Stromal cell of bone marrow (primary cell): ENCODE results near the gene NCDN.
"Not testable (repeated sequence)": the region's sequence is repeated elsewhere in the genome, so short reads cannot be mapped to it uniquely, and the experiment has no call there.

Experiments
- DNase-seq: peaks from one replicate; pipeline ENCODE4 v3.0.0-alpha.2; 2012; ENCODE audit warnings: low read depth

Gene NCDN

DNA sequence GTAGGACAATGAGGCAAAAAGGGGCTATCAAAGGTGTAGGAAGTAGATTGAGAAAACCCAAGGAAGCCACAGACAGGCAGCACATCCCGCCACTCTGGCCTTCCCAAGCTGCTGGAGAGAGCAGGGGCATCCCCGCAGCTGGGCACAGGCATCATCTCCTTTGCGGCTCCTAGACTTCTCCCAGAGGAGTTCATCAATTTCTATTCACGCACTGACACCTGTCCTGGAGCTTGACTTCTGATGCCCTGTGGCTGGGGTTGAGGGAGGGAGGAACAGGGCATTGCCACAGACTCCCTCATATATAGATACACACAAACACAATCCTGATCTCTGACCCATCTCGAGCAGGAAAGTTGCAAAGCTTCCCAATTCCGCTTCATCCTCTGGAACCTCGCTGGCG, 13.7 kb downstream of the NCDN start:
- DNase-seq: no peak

DNA sequence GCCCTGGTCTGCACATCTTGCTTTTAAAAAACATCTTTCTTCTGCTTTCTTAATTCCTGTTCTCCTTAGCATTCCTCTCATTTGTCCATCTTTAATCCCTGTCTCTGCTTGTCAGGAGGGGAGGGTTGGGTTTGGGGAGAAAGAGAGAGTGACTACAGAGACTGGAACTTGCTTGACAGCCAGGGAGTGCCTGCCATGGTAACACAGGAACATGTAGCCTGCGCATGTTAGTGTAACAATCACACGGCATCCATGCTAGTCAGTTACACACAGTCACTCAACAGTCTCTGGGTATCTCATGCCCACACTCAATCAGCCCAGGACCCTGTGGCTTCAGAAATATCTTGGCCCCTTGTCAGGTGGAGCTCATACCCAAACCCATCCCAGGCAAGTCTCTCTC, 14.7 kb downstream of the NCDN start:
- no peak for DNase-seq

DNA sequence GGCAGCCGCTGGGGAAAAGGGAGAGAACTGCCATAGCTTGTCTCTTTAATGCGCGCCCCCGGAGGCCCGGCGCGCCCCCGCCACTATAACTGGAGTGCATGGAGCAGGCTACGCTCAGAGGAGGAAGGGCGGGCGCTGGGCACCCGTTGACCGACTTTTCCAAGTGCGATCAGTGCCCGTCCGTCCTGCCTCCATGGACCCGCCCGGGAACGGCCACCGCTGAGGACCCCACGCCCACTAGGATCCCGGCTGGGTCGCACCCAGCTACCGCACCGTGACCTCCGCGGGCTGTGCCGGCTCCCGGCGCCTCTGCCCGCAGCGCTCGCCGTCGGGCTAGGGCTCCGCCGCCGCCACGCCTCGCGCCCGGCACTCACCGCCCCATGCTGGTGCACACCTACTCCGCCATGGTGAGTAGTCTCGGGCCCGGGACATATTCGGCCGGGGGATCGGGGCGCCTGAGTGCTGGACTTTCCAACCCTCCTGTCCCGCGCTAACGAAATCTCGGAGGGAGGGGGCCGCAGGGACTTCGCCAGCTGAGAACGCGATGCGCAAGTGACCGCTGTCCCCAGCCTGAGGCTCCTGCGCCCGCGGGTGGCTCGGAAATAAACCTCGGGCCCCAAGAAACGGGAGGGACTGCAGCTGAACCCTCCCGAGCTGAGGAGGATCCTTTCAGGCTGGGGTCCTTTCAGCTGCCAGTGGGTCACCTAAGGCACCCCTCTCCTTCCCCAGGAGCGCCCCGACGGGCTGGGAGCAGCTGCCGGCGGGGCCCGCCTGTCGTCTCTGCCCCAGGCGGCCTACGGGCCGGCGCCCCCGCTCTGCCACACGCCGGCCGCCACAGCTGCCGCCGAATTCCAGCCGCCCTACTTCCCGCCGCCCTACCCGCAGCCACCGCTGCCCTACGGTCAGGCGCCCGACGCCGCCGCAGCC, 15.9 kb downstream of the NCDN start, which contains the start of gene TFAP2E:
TSS of gene TFAP2E (plus strand) at position 117 of the 927 bp plus-strand sequence. CDS start at position 381, 264 bp downstream.
- no peak for DNase-seq

DNA sequence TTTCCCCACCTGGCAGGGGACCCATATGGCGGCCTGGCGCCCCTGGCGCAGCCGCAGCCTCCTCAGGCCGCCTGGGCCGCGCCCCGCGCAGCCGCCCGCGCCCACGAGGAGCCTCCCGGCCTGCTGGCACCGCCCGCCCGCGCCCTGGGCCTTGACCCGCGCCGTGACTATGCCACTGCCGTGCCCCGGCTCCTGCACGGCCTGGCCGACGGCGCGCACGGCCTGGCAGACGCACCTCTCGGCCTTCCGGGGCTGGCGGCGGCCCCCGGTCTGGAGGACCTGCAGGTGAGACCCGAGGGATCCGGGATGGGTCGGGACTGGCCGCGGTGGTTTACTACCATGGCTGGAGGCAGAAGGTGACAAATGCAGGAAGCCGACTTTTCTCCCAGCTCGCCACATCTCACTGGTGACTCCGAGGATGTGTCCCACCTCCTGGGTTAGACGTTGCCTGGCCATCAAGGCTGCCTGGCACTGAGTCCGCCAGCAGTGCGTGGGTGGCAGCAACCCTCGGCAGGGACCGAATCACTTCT, 16.6 kb downstream of the NCDN start:
- DNase-seq: no peak

- no peak for DNase-seq
These were observed 17.2 kb downstream of the NCDN start for GRCh38 chr1:35574655-35575415.

DNA sequence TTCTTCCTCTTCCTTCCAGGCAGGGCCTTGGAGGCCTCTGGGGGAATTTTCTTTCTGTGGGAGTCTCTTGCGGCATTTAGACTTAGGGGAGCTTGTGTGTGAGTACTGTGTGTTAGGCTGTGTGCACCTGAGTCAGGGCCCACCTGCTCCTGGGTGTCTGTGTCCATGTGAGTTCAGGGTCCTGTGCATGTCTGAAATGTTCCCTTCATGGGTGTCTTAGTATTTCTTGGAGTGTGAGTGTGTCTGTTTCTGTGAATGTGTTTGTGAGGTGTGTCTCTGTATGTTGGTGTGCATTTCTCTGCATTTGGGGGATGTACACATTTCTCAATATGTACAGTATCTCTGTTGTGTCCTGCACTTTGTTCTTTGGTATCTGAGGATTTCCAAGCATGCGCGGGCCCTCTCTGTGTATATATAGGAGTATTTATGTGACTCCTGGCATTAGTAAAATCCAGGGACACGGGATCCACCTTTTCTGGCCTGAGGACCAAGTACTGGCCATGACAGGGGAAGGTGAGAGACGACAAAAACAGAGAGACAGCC, 17.9 kb downstream of the NCDN start:
- no peak for DNase-seq

DNA sequence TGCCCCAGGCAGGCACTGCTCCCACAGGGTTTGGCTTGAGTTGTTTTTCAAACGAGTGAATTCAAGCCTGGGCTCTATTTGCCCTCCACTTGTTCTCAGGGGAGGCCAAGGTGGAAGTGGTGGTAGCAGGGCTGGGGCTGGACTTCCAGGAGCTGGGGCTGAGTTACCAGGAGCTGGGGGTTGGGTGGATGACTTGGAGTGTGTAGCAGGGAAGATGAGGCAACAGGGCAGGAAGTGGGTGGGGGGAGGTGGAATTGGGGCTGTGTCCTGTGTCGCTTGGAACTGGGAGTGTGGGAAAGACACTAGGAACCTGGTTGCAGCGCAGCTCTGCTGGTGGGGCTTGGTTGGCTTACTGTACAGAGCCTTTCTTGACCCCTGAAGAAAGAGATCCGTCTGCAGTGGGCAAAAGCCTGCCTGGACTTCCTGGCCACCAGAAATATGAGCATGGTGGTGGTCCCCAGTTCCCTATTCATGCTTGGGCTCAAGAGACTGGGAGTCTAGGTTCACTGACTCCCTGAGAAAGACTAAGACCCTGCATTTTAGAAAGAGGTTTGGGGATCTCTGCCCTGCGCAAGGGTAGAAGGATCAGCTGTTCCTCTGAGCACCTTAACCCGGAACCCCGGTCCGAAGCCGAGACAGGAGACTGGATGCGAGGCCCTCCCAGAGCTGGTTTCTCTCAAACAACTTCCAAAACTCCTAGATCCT, 18.6 kb downstream of the NCDN start:
- DNase-seq: no peak

DNA sequence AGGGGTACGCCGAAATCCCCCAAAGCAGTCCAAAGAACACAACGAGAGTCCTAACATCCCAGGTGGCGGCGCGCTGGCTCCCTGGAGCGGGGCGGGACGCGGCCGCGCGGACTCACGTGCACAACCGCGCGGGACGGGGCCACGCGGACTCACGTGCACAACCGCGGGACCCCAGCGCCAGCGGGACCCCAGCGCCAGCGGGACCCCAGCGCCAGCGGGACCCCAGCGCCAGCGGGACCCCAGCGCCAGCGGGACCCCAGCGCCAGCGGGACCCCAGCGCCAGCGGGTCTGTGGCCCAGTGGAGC, 19.1 kb downstream of the NCDN start:
- DNase-seq: not testable (repeated sequence)

GRCh38 chr1:35577071-35577998, 19.7 kb downstream of the NCDN start:
- DNase-seq: no peak

DNA sequence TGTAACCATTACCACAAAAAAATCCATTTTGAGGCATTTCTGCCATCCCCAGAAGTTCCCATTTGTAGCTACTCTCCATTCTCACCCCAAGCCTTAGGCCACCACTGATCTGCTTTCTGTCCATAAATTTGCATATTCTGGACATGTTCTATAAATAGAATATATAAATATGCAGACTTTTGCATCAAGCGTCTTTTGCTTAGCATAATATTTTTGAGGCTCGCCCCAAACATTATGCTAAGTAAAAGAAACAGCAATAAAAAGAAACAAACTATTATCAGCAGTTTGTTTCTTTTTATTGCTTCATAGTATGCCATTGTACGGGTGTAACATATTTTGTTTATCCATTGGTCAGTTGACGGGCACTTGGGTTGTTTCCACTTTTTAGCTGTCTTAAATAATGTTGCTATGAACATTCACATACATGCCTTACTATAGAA, 23.4 kb downstream of the NCDN start:
- no peak for DNase-seq

GRCh38 chr1:35581621-35582020, 24.0 kb downstream of the NCDN start:
- DNase-seq: not testable (repeated sequence)

GRCh38 chr1:35585281-35585680, 27.7 kb downstream of the NCDN start:
- no peak for DNase-seq

DNA sequence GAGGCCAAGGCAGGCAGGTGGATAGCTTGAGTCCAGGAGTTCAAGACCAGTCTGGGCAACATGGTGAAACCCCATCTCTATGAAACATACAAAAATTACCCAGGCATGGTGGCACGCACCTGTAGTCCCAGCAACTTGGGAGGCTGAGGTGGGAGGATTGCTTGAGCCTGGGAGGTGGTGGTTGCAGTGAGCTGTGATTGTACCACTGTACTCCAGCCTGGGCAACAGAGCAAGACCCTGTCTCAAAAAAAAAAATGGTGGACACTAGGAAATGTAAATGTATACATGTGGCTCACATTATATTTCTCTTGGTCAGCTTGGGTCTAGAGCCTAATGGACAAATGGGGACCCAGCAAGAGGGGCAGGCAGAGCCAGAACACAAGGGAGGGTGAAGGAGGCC, 28.2 kb downstream of the NCDN start:
- not testable (repeated sequence) for DNase-seq

DNA sequence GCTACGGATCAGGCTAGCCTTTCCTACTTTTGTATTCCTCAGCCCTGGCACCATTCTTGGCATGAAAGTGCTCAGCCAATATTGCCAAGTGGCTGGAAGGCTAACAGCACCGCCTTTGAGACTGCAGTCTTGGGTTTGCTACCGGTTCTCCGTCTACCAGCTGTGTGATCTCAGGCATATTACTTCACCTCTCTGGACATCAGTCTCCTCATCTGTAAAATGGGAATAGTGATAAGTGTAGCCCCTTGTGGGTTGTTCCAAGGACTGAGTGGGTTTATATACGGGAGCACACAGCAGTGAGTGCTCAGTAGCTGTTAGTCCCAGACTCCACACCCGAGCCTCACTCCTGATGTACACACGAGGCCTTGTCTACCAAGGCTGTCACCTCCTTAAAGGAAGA, 29.2 kb downstream of the NCDN start:
- no peak for DNase-seq

- DNase-seq: no peak
These were observed 30.1 kb downstream of the NCDN start for GRCh38 chr1:35587736-35588135.

DNA sequence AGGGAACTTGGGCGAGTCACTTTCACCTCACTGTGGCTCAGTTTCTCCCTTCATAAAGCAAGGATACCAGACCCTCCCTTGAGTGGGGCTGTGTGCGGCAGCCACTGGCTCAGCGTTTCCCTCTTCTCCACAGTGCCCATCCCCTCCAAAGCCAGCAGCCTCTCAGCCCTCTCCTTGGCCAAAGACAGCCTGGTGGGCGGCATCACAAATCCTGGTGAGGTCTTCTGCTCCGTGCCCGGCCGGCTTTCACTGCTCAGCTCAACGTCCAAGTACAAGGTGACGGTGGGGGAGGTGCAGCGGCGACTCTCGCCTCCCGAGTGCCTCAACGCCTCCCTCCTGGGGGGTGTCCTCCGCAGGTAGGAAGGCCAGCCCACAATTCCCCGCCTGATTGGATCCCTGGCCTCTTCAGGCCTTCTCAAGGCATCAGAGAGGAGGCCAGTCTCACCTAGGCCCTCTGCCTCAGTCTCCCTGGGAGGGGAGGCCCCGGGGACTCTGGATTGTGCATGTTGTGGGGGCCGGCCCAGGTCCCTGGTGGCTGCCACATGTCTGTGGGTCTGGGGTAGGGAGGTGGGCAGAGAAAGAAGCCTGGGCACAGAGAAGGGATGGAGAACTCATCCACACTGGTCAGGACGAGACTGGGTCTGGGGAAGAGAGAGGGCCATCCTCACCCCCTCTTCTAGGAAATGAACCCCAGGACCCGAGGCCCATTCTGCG, 30.8 kb downstream of the NCDN start:
- DNase-seq: no peak

DNA sequence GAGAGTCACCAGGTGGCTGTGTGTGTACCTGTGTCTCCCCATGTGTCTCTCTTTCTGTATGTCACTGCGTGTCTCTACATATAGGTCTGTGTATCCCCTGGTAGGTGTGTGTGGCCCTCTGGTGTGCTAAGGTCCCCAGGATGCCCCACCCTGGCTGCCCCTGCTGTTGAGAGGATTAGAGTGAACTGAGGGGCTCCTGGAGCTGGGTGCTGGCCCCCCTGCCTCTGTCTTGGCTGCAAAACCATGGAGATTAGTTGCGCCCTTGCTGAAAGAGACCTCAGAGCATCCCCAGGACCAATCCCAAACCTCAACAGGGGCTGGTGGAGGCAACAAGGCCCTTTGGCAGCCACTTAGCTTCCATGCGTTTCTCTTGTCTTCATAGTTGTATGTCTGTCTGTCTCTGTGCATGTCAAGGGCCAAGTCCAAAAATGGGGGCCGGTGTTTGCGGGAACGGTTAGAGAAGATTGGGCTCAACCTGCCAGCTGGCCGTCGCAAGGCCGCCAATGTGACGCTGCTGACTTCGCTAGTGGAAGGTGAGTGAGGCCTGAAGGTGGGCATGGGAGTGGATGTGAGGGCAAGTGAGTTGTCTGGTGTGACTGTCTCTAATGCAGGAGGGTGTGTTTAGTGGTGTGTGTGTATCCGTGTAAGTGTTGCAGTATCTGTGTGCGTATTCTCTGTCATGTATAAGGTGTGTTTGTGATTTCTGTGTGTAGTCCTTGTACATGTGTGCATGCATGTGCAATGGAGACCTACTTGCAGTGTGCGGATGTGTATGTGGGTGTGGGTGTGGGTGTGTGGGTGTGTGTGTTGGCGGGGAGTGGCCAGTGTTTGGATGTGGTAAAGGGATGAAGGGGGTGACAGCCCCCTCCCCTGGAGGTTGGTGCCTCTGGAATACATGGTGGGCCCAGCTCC, 32.2 kb downstream of the NCDN start:
- DNase-seq: no peak

DNA sequence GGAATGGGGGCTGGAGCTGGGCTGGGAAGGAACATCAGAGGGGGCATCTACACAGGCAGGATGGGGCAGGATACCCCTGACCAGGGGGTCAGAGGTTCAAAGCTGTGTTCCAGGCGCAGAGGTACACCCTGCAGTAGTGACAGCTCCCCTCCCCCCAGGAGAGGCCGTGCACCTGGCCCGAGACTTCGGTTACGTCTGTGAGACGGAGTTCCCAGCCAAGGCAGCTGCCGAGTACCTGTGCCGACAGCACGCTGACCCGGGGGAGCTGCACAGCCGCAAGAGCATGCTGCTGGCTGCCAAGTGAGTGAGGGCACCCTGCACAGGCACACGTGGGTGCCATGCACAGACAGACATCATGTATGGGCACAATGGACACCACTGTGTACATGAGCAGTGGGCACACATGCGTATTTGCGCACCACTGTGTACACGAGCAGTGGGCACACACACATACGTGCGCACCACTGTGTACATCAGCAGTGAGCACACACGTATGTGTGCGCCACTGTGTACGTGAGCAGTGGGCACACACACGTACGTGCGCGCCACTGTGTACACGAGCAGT, 33.0 kb downstream of the NCDN start:
- no peak for DNase-seq

- DNase-seq: no peak
These were observed 33.6 kb downstream of the NCDN start for GRCh38 chr1:35591211-35591610.
